Smooth muscle cell (in vitro differentiated cells): ENCODE measurements around the gene ACAA2. TPM values are rescaled to one million over a fixed set of nuclear protein-coding genes. Genes with fewer than 3 reads are reported as not detected.

ENCODE experiments used
- DNase-seq: peaks from one replicate; lab custom pipeline; 2025; ENCODE audit not compliant: unreplicated experiment; lab: John Stamatoyannopoulos, UW
- H2AFZ ChIP-seq: fragments of 200-600 bp; sonication (generic); 2 replicates; pipeline ENCODE4 v1.6.0; 2016; ENCODE audit warnings: antibody characterized with exemption, low read depth, mild to moderate bottlenecking
- H3F3A ChIP-seq: fragments of 200-600 bp; sonication (generic); 2 replicates; pipeline ENCODE4 v1.6.0; 2017; ENCODE audit warnings: antibody characterized with exemption, low read depth
- H3K27ac ChIP-seq: fragments of 200-600 bp; sonication (generic); 2 replicates; pipeline ENCODE4 v1.5.1; 2016; ENCODE audit warnings: low read depth, mild to moderate bottlenecking
- H3K27me3 ChIP-seq: fragments of 200-600 bp; sonication (generic); 2 replicates; pipeline ENCODE4 v1.6.1; 2016; ENCODE audit warnings: low read depth, mild to moderate bottlenecking
- H3K36me3 ChIP-seq: fragments of 200-600 bp; sonication (generic); 2 replicates; pipeline ENCODE4 v1.5.1; 2016; ENCODE audit warnings: low read depth
- H3K4me1 ChIP-seq: fragments of 200-600 bp; sonication (generic); 2 replicates; pipeline ENCODE4 v1.5.1; 2016; ENCODE audit warnings: low read depth
- H3K4me2 ChIP-seq: fragments of 200-600 bp; sonication (generic); 2 replicates; pipeline ENCODE4 v1.6.0; 2016; ENCODE audit warnings: mild to moderate bottlenecking
- H3K4me3 ChIP-seq: fragments of 200-600 bp; sonication (generic); 2 replicates; pipeline ENCODE4 v1.5.1; 2016; ENCODE audit warnings: mild to moderate bottlenecking
- H3K79me2 ChIP-seq: fragments of 200-600 bp; sonication (generic); 2 replicates; pipeline ENCODE4 v1.6.0; 2016; ENCODE audit warnings: low read depth, mild to moderate bottlenecking
- H3K9ac ChIP-seq: fragments of 200-600 bp; sonication (generic); 2 replicates; pipeline ENCODE4 v1.6.0; 2016; ENCODE audit warnings: low read depth
- H3K9me3 ChIP-seq: fragments of 200-600 bp; sonication (generic); replicated peaks from 2 replicates; pipeline ENCODE4 v1.5.1; 2016; ENCODE audit warnings: low read depth
- H4K20me1 ChIP-seq: fragments of 200-600 bp; sonication (generic); 2 replicates; pipeline ENCODE4 v1.6.0; 2016; ENCODE audit warnings: low read depth
- CTCF ChIP-seq: fragments of 200-600 bp; sonication (generic); IDR thresholded peaks from 2 replicates; pipeline ENCODE4 v1.5.1; 2017; ENCODE audit warnings: borderline replicate concordance, mild to moderate bottlenecking, antibody characterized with exemption; ENCODE audit not compliant: insufficient read depth, poor library complexity, severe bottlenecking
- WGBS: methylation state at CpG from one replicate; pipeline ENCODE4 v1.1.7; 2016; ENCODE audit warnings: low lambda C conversion rate; 5-methylcytosine and 5-hydroxymethylcytosine counted together
- polyA plus RNA-seq: library from polyadenylated mRNA; unstranded; fragments of >200 nt; fragmentation: Nextera tagmentation; extraction: Ambion mirVana; gene quantifications from 2 replicates; pipeline ENCODE4 v1.2.1, GENCODE V29; 2016
- total RNA-seq: library from RNA; depleted of rRNA; stranded (reverse); fragments of >200 nt; gene quantifications from 2 replicates; pipeline ENCODE4 v1.2.3, GENCODE V29; 2014

Gene ACAA2
- total and polyA plus RNA-seq, 2 experiments from 2014 or later, result 62.3 to 94.6 TPM

- no peak for DNase-seq
- no peak overlapping the region for H3K9ac ChIP-seq
- 61% methylated on average over 4 of the region's 4 CpGs for WGBS
- no peaks in the 10 kb centered on the region for H3F3A ChIP-seq
- H3K27ac ChIP-seq, result no peak overlapping the region
- H3K4me3 ChIP-seq, result no peak overlapping the region
- H3K4me1 ChIP-seq, result no peaks in the 10 kb centered on the region
- no peaks in the 10 kb centered on the region for H4K20me1 ChIP-seq
- no peaks in the 10 kb centered on the region for H3K36me3 ChIP-seq
- no peak overlapping the region for H3K4me2 ChIP-seq
- H3K79me2 ChIP-seq, result no peaks in the 10 kb centered on the region
- no peaks in the 10 kb centered on the region for H3K9me3 ChIP-seq
- TF ChIP-seq CTCF, result no peak
- no peaks in the 10 kb centered on the region for H3K27me3 ChIP-seq
- H2AFZ ChIP-seq, result peak overlapping the region; percentile 40
Observed at GRCh38 chr18:49742316-49743116, 70.8 kb downstream of the ACAA2 start.

GRCh38 chr18:49739275-49739674, 74.1 kb downstream of the ACAA2 start:
- H3K27ac ChIP-seq, result no peak overlapping the region
- no peaks in the 10 kb centered on the region for H4K20me1 ChIP-seq

GRCh38 chr18:49738721-49739120, 74.6 kb downstream of the ACAA2 start:
- no peak overlapping the region for H3K9ac ChIP-seq
- no peak overlapping the region for H3K27ac ChIP-seq
- H3K79me2 ChIP-seq, result no peaks in the 10 kb centered on the region
- no peak overlapping the region for H2AFZ ChIP-seq
- H3K4me3 ChIP-seq, result no peak overlapping the region
- no peaks in the 10 kb centered on the region for H3K36me3 ChIP-seq
- DNase-seq, result no peak
- no peaks in the 10 kb centered on the region for H4K20me1 ChIP-seq
- 95% methylated on average over 4 of the region's 4 CpGs for WGBS
- H3K9me3 ChIP-seq, result no peaks in the 10 kb centered on the region
- no peak for TF ChIP-seq CTCF
- no peaks in the 10 kb centered on the region for H3K27me3 ChIP-seq
- no peaks in the 10 kb centered on the region for H3F3A ChIP-seq
- H3K4me2 ChIP-seq, result no peak overlapping the region
- H3K4me1 ChIP-seq, result no peaks in the 10 kb centered on the region

More at GRCh38 chr18:49739275-49739674, 74.1 kb downstream of the ACAA2 start:
- H3K79me2 ChIP-seq, result no peaks in the 10 kb centered on the region
- no peak overlapping the region for H3K4me2 ChIP-seq
- WGBS, result 89% methylated on average over 4 of the region's 4 CpGs
- H2AFZ ChIP-seq, result no peak overlapping the region
- H3K4me1 ChIP-seq, result no peaks in the 10 kb centered on the region
- H3K9ac ChIP-seq, result no peak overlapping the region
- no peaks in the 10 kb centered on the region for H3K27me3 ChIP-seq
- no peaks in the 10 kb centered on the region for H3K9me3 ChIP-seq
- H3K36me3 ChIP-seq, result no peaks in the 10 kb centered on the region
- no peak for DNase-seq
- no peak overlapping the region for H3K4me3 ChIP-seq
- no peak for TF ChIP-seq CTCF
- no peaks in the 10 kb centered on the region for H3F3A ChIP-seq

GRCh38 chr18:49734836-49735235, 78.5 kb downstream of the ACAA2 start:
- DNase-seq, result no peak
- peaks cover 17% of the 10 kb centered on the region for H3F3A ChIP-seq
- H3K9me3 ChIP-seq, result no peaks in the 10 kb centered on the region
- peaks cover 5% of the 10 kb centered on the region for H3K4me1 ChIP-seq
- H2AFZ ChIP-seq, result no peak overlapping the region
- H4K20me1 ChIP-seq, result no peaks in the 10 kb centered on the region
- H3K79me2 ChIP-seq, result no peaks in the 10 kb centered on the region
- no peak overlapping the region for H3K27ac ChIP-seq
- TF ChIP-seq CTCF, result no peak
- no peaks in the 10 kb centered on the region for H3K27me3 ChIP-seq
- no peak overlapping the region for H3K4me3 ChIP-seq
- 93% methylated on average over 4 of the region's 4 CpGs for WGBS
- no peak overlapping the region for H3K9ac ChIP-seq
- H3K36me3 ChIP-seq, result no peaks in the 10 kb centered on the region
- H3K4me2 ChIP-seq, result no peak overlapping the region
